Measurements from ENCODE around the gene RALY.

GRCh38 chr20:34074101-34074760 lies 80.5 kb downstream of the RALY start:
- no peak for TF ChIP-seq CTCF (conservative IDR thresholded peaks at IDR 0.05; ENCODE audit: low read depth, low read length)
- TF ChIP-seq POLR2A (IDR thresholded peaks at IDR 0.05; ENCODE audit: low read depth, low read length): no peak
- TF ChIP-seq RAD21 (IDR thresholded peaks at IDR 0.05; ENCODE audit: low read length): no peak
- TF ChIP-seq RFX5 (IDR thresholded peaks at IDR 0.05; ENCODE audit: low read depth, low read length): no peak
- no peak for TF ChIP-seq BHLHE40 (IDR thresholded peaks at IDR 0.05; ENCODE audit: low read depth, low read length)
- no peak for TF ChIP-seq FOS (IDR thresholded peaks at IDR 0.05; ENCODE audit: low read depth, low read length)
- TF ChIP-seq MAFK (IDR thresholded peaks at IDR 0.05; ENCODE audit: low read depth, low read length): no peak
- no peak for TF ChIP-seq MXI1 (IDR thresholded peaks at IDR 0.05; ENCODE audit: borderline replicate concordance, low read depth, low read length)
- no peak for TF ChIP-seq USF2 (IDR thresholded peaks at IDR 0.05; ENCODE audit: low read depth, low read length)
- TF ChIP-seq NFE2L2 (IDR thresholded peaks at IDR 0.05; ENCODE audit: low read depth, low read length): no peak
- no peak for TF ChIP-seq CHD1 (IDR thresholded peaks at IDR 0.05; ENCODE audit: low read depth, low read length)
- TF ChIP-seq CEBPB (IDR thresholded peaks at IDR 0.05; ENCODE audit: low read depth, low read length): no peak

Data from IMR-90 (cell line).